Neural progenitor cell (in vitro differentiated cells): Measurements from ENCODE around the gene EEF2K. TPM values are rescaled to one million over a fixed set of nuclear protein-coding genes. Genes with fewer than 3 reads are reported as not detected.

Source experiments
- DNase-seq: peaks from one replicate; pipeline ENCODE4 v3.0.0-alpha.2; 2016; ENCODE audit warnings: low spot score
- H2AFZ ChIP-seq: fragments of 200-600 bp; sonication (generic); replicated peaks from 2 replicates; pipeline ENCODE4 v1.6.1; 2016; ENCODE audit warnings: antibody characterized with exemption
- H3F3A ChIP-seq: fragments of 200-600 bp; sonication (generic); 2 replicates; pipeline ENCODE4 v1.6.1; 2016; ENCODE audit warnings: antibody characterized with exemption, low read depth
- H3K27ac ChIP-seq: fragments of 200-600 bp; sonication (generic); 2 replicates; pipeline ENCODE4 v1.5.1; 2016; ENCODE audit warnings: mild to moderate bottlenecking
- H3K27me3 ChIP-seq: fragments of 200-600 bp; sonication (generic); 2 replicates; pipeline ENCODE4 v1.6.1; 2016; ENCODE audit warnings: mild to moderate bottlenecking, moderate library complexity
- H3K36me3 ChIP-seq: fragments of 200-600 bp; sonication (generic); 2 replicates; pipeline ENCODE4 v1.5.1; 2016
- H3K4me1 ChIP-seq: fragments of 200-600 bp; sonication (generic); 2 replicates; pipeline ENCODE4 v1.6.1; 2016; ENCODE audit warnings: mixed run types
- H3K4me2 ChIP-seq: fragments of 200-600 bp; sonication (generic); 2 replicates; pipeline ENCODE4 v1.6.1; 2016
- H3K4me3 ChIP-seq: fragments of 200-600 bp; sonication (generic); 2 replicates; pipeline ENCODE4 v1.5.1; 2016
- H3K79me2 ChIP-seq: fragments of 200-600 bp; sonication (generic); 2 replicates; pipeline ENCODE4 v1.6.1; 2016; ENCODE audit warnings: low read depth
- H3K9ac ChIP-seq: fragments of 200-600 bp; sonication (generic); 2 replicates; pipeline ENCODE4 v1.6.1; 2016
- H3K9me3 ChIP-seq: fragments of 200-600 bp; sonication (generic); 2 replicates; pipeline ENCODE4 v1.5.1; 2016; ENCODE audit warnings: low read depth
- H4K20me1 ChIP-seq: fragments of 200-600 bp; sonication (generic); 2 replicates; pipeline ENCODE4 v1.6.1; 2016; ENCODE audit warnings: low read depth
- H3K27ac Mint-ChIP-seq: 3 replicates; pipeline ENCODE4 v1.8.0; 2021; ENCODE audit warnings: mixed read lengths
- H3K27me3 Mint-ChIP-seq: 2 replicates; pipeline ENCODE4 v1.8.0; 2022; ENCODE audit warnings: low read depth, mild to moderate bottlenecking, inconsistent platforms, moderate library complexity, mixed read lengths; ENCODE audit not compliant: insufficient read depth
- H3K36me3 Mint-ChIP-seq: 3 replicates; pipeline ENCODE4 v1.8.0; 2021; ENCODE audit warnings: mixed read lengths
- H3K4me1 Mint-ChIP-seq: 3 replicates; pipeline ENCODE4 v1.8.0; 2021; ENCODE audit warnings: mixed read lengths
- H3K4me3 Mint-ChIP-seq: 3 replicates; pipeline ENCODE4 v1.8.0; 2021; ENCODE audit warnings: mild to moderate bottlenecking, moderate library complexity, mixed read lengths
- H3K9me3 Mint-ChIP-seq: 3 replicates; pipeline ENCODE4 v1.8.0; 2020; ENCODE audit warnings: mixed read lengths
- EZH2 ChIP-seq: fragments of 200-600 bp; sonication (generic); IDR thresholded peaks from 2 replicates; pipeline ENCODE4 v1.6.1; 2017; ENCODE audit warnings: antibody characterized with exemption, mild to moderate bottlenecking, moderate library complexity
- EZH2phosphoT487 ChIP-seq: fragments of 200-600 bp; sonication (generic); IDR thresholded peaks from 2 replicates; pipeline ENCODE4 v1.6.1; 2017; ENCODE audit warnings: antibody characterized with exemption
- total RNA-seq: library from RNA; depleted of rRNA; stranded (reverse); fragments of >200 nt; gene quantifications from 2 replicates; pipeline ENCODE4 v1.2.3, GENCODE V29; 2015; ENCODE audit warnings: low replicate concordance
- TF ChIP-seq, protein P1 (sequence below): fragments of 200-600 bp; sonication (generic); IDR thresholded peaks from 2 replicates; pipeline ENCODE4 v1.5.1; 2017; ENCODE audit warnings: antibody characterized with exemption, mild to moderate bottlenecking

The EEF2K gene
- total RNA-seq, 1 donor from 2014 or later = 9.0 TPM

- Histone ChIP-seq H3K27ac (no peak overlapping the region), H3K79me2 (no peaks in the 10 kb centered on the region), H3K4me2 (peak overlapping the region; percentile 70), H3K4me1 (peaks cover 4% of the 10 kb centered on the region), H3K9me3 (no peaks in the 10 kb centered on the region), H4K20me1 (peaks cover 10% of the 10 kb centered on the region), H3K4me3 (peak overlapping the region; percentile 70), H2AFZ (peak overlapping the region; percentile 26), H3F3A (peaks cover 12% of the 10 kb centered on the region), H3K9ac (no peak overlapping the region), H3K36me3 (no peaks in the 10 kb centered on the region), H3K27me3 (peaks cover 16% of the 10 kb centered on the region)
- TF ChIP-seq EZH2phosphoT487 (no peak), EZH2 (no peak)
- TF ChIP-seq, protein P1, sequence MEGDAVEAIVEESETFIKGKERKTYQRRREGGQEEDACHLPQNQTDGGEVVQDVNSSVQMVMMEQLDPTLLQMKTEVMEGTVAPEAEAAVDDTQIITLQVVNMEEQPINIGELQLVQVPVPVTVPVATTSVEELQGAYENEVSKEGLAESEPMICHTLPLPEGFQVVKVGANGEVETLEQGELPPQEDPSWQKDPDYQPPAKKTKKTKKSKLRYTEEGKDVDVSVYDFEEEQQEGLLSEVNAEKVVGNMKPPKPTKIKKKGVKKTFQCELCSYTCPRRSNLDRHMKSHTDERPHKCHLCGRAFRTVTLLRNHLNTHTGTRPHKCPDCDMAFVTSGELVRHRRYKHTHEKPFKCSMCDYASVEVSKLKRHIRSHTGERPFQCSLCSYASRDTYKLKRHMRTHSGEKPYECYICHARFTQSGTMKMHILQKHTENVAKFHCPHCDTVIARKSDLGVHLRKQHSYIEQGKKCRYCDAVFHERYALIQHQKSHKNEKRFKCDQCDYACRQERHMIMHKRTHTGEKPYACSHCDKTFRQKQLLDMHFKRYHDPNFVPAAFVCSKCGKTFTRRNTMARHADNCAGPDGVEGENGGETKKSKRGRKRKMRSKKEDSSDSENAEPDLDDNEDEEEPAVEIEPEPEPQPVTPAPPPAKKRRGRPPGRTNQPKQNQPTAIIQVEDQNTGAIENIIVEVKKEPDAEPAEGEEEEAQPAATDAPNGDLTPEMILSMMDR = no peak
- no peak overlapping the region for H3K27ac Mint-ChIP-seq
- peaks cover 20% of the 10 kb centered on the region for H3K27me3 Mint-ChIP-seq
- peak overlapping the region; percentile 91 for H3K4me3 Mint-ChIP-seq
- H3K36me3 Mint-ChIP-seq = peaks cover 4% of the 10 kb centered on the region
- peaks cover 29% of the 10 kb centered on the region for H3K4me1 Mint-ChIP-seq
- DNase-seq = no peak
- H3K9me3 Mint-ChIP-seq = peaks cover 6% of the 10 kb centered on the region
Observed at GRCh38 chr16:22191532-22192260, 14.4 kb upstream of the EEF2K start.

DNA sequence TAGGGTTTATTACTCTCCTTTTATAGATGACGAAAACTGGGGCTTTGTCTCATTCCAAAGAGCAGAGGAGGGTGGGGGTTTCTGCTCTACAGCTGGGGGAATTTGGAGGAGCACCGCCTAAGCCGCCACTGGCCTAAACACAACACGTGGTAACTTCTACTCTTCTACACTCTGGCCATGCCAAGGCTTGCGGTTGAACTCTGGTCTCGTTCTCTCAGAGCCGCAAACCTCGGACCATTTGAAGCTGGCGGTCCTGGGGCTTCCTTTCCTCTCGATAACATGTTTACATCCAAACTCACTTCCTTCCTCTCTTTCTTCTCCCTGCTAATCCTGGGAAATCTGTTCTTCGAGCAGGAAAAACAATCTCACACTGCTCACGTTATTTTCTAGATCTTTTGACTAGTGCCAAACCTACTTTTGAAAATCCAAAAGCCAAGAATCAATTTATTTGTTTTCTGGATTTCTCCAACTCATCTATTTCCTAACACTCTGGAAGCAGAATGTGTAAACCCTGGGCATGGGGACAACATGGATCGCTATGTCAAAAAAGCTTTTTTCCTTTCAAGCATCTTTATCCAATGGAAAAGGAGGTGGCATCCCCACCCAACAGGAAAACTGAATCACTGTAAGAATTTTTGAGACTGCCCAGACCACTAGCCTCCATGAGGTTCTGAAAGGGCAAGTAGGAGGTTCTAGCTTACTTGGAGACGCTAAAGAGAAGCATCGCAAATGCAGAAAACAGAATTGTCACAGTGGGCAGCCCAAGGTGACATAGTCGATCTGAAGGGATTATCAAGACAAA is 13.6 kb upstream of the EEF2K start:
- peak overlapping the region; percentile 70 for H3K4me2 ChIP-seq

GRCh38 chr16:22193063-22193411 is 13.0 kb upstream of the EEF2K start:
- peaks cover 6% of the 10 kb centered on the region for H3K9me3 Mint-ChIP-seq
- Histone ChIP-seq H3K4me1 (peaks cover 4% of the 10 kb centered on the region), H4K20me1 (peaks cover 10% of the 10 kb centered on the region), H3K36me3 (no peaks in the 10 kb centered on the region), H2AFZ (no peak overlapping the region), H3K9ac (no peak overlapping the region), H3K4me3 (no peak overlapping the region), H3K9me3 (no peaks in the 10 kb centered on the region), H3K4me2 (no peak overlapping the region), H3K27me3 (peaks cover 16% of the 10 kb centered on the region), H3F3A (peaks cover 15% of the 10 kb centered on the region), H3K27ac (no peak overlapping the region), H3K79me2 (no peaks in the 10 kb centered on the region)
- no peak for DNase-seq
- TF ChIP-seq EZH2phosphoT487 (no peak), EZH2 (no peak)
- TF ChIP-seq, protein P1 = no peak
- H3K4me3 Mint-ChIP-seq = no peak overlapping the region
- peaks cover 4% of the 10 kb centered on the region for H3K36me3 Mint-ChIP-seq
- H3K27ac Mint-ChIP-seq = no peak overlapping the region
- H3K27me3 Mint-ChIP-seq = peaks cover 24% of the 10 kb centered on the region
- peaks cover 29% of the 10 kb centered on the region for H3K4me1 Mint-ChIP-seq

More for the DNA sequence above, 13.6 kb upstream of the EEF2K start:
- Histone ChIP-seq H3K27ac (no peak overlapping the region), H3K4me1 (peaks cover 4% of the 10 kb centered on the region), H3K4me3 (no peak overlapping the region), H4K20me1 (peaks cover 10% of the 10 kb centered on the region), H3F3A (peaks cover 15% of the 10 kb centered on the region), H3K9me3 (no peaks in the 10 kb centered on the region), H2AFZ (peak overlapping the region; percentile 45), H3K79me2 (no peaks in the 10 kb centered on the region), H3K9ac (no peak overlapping the region), H3K36me3 (no peaks in the 10 kb centered on the region), H3K27me3 (peaks cover 16% of the 10 kb centered on the region)
- DNase-seq = peak; percentile 50
- Mint-ChIP-seq H3K27ac (no peak overlapping the region), H3K27me3 (peaks cover 24% of the 10 kb centered on the region), H3K4me3 (peak overlapping the region; percentile 91), H3K36me3 (peaks cover 4% of the 10 kb centered on the region), H3K4me1 (peaks cover 29% of the 10 kb centered on the region), H3K9me3 (peaks cover 6% of the 10 kb centered on the region)
- TF ChIP-seq, protein P1 = no peak
- TF ChIP-seq EZH2phosphoT487 (no peak), EZH2 (no peak)
